Astrocyte (in vitro differentiated cells and primary cell): ENCODE measurements around the gene ZNF117. TPM values are rescaled to one million over a fixed set of nuclear protein-coding genes. Genes with fewer than 3 reads are reported as not detected.
"Not testable (repeated sequence)": the region's sequence is repeated elsewhere in the genome, so short reads cannot be mapped to it uniquely, and the experiment has no call there.

Experiments used
- DNase-seq: peaks from one replicate; pipeline ENCODE4 v3.0.0-alpha.2; 2010; ENCODE audit warnings: low read depth
- FAIRE-seq: peaks from 2 replicates; lab custom pipeline; 2011; peaks lifted over from hg19 to GRCh38; lab: Jason Lieb, UNC
- H2AFZ ChIP-seq: 2 replicates; pipeline ENCODE4 v1.6.0; 2012; ENCODE audit warnings: low read depth, low read length, inconsistent platforms
- H3K27ac ChIP-seq: 2 replicates; pipeline ENCODE4 v1.5.1; 2011; ENCODE audit warnings: low read depth, low read length, inconsistent platforms
- H3K27me3 ChIP-seq: 2 replicates; pipeline ENCODE4 v1.6.0; 2011; ENCODE audit warnings: low read length, inconsistent platforms; ENCODE audit not compliant: insufficient read depth
- H3K36me3 ChIP-seq: 2 replicates; pipeline ENCODE4 v1.5.1; 2011; ENCODE audit warnings: low read length, inconsistent platforms; ENCODE audit not compliant: insufficient read depth
- H3K4me1 ChIP-seq: 2 replicates; pipeline ENCODE4 v1.5.1; 2011; ENCODE audit warnings: low read length, inconsistent platforms; ENCODE audit not compliant: insufficient read depth
- H3K4me2 ChIP-seq: 2 replicates; pipeline ENCODE4 v1.6.0; 2012; ENCODE audit warnings: low read length, inconsistent platforms
- H3K4me3 ChIP-seq: 2 replicates; pipeline ENCODE4 v1.5.1; 2011; ENCODE audit warnings: low read depth, mild to moderate bottlenecking, low read length, inconsistent platforms; ENCODE audit not compliant: insufficient read depth
- H3K79me2 ChIP-seq: 2 replicates; pipeline ENCODE4 v1.6.0; 2012; ENCODE audit warnings: mild to moderate bottlenecking, low read length, inconsistent platforms; ENCODE audit not compliant: insufficient read depth
- H3K9ac ChIP-seq: 2 replicates; pipeline ENCODE4 v1.6.0; 2012; ENCODE audit warnings: mild to moderate bottlenecking, low read length, inconsistent platforms
- H3K9me3 ChIP-seq: 2 replicates; pipeline ENCODE4 v1.5.1; 2012; ENCODE audit warnings: low read depth, mild to moderate bottlenecking, low read length, inconsistent platforms; ENCODE audit not compliant: insufficient read depth
- H4K20me1 ChIP-seq: 2 replicates; pipeline ENCODE4 v1.6.0; 2012; ENCODE audit warnings: low read length, inconsistent platforms; ENCODE audit not compliant: insufficient read depth
- H3K27ac Mint-ChIP-seq: one replicate; pipeline ENCODE4 v1.8.0; 2021; ENCODE audit warnings: mild to moderate bottlenecking, mixed read lengths; ENCODE audit not compliant: unreplicated experiment
- H3K27me3 Mint-ChIP-seq: one replicate; pipeline ENCODE4 v1.8.0; 2021; ENCODE audit warnings: low read depth, mixed read lengths; ENCODE audit not compliant: unreplicated experiment
- H3K36me3 Mint-ChIP-seq: one replicate; pipeline ENCODE4 v1.8.0; 2021; ENCODE audit warnings: low read depth, mixed read lengths; ENCODE audit not compliant: unreplicated experiment
- H3K4me1 Mint-ChIP-seq: one replicate; pipeline ENCODE4 v1.8.0; 2021; ENCODE audit warnings: low read depth, mixed read lengths; ENCODE audit not compliant: unreplicated experiment
- H3K4me3 Mint-ChIP-seq: one replicate; pipeline ENCODE4 v1.8.0; 2021; ENCODE audit warnings: mild to moderate bottlenecking, moderate library complexity, mixed read lengths; ENCODE audit not compliant: unreplicated experiment
- H3K9me3 Mint-ChIP-seq: one replicate; pipeline ENCODE4 v1.8.0; 2021; ENCODE audit warnings: mild to moderate bottlenecking, mixed read lengths; ENCODE audit not compliant: unreplicated experiment
- EZH2 ChIP-seq: IDR thresholded peaks from 2 replicates; pipeline ENCODE4 v1.6.1; 2012; ENCODE audit warnings: mild to moderate bottlenecking, low read length, inconsistent platforms; ENCODE audit not compliant: insufficient read depth
- total RNA-seq: library from RNA; stranded (reverse); gene quantifications from 2 replicates; pipeline ENCODE4 v1.2.1, GENCODE V29; 2021
- TF ChIP-seq, protein P1 (sequence below): IDR thresholded peaks from 2 replicates; pipeline ENCODE4 v1.5.1; 2011; ENCODE audit warnings: low read depth, mild to moderate bottlenecking, inconsistent platforms, low read length, moderate library complexity; ENCODE audit not compliant: insufficient read depth

ZNF117 gene
- total RNA-seq, 1 donor from 2014 or later = 10.2 TPM

GRCh38 chr7:64948774-64949173, 42.1 kb downstream of the ZNF117 start:
- not testable (repeated sequence) for H3K4me3 Mint-ChIP-seq, H3K79me2 ChIP-seq, FAIRE-seq, H3K4me1 ChIP-seq, H3K27ac Mint-ChIP-seq, H2AFZ ChIP-seq, H3K4me3 ChIP-seq, H3K36me3 Mint-ChIP-seq, H3K9me3 ChIP-seq, H3K9ac ChIP-seq, H3K36me3 ChIP-seq, H3K4me1 Mint-ChIP-seq, H3K27me3 ChIP-seq, DNase-seq, H4K20me1 ChIP-seq, H3K4me2 ChIP-seq, H3K9me3 Mint-ChIP-seq, H3K27ac ChIP-seq
- H3K27me3 Mint-ChIP-seq = peaks cover 53% of the 10 kb centered on the region

DNA sequence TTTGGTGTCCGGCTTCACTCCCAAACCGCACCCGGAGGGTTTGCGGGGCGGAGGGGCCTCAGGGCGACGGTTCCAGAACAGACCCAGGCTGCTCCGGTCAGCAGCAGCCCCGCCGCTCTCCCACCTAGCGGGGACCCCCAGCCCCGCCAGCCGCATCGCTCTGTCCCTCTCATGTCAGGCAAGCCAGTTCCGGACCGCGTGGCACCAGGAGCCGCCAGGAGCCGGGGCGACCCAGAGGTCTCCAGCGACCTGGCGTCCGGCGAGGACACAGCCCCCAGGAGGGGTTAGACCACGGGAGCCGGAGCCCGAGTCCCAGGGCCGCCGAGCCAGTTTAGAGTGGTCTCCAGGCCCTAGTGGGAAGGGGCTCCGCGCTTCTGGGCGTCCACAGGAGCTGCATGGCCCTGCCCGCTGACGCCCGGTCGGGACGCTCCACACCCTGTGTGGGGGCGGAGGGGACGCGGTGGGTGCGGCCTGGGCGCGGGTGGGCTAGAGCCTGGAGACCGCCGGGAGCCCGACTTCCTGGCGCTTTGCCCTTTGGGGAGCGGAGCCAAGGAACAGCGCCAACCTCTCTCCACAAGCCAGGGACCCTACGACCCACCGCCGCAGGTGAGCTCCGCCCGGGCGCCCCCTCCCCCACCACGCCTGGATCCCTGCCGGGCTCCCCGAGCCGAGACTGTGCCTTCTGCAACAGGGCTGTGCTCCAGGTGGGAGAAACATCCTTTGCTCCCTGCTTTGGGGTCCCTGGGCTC, 43.4 kb downstream of the ZNF117 start:
- Histone ChIP-seq H3K36me3 (no peaks in the 10 kb centered on the region), H3K4me2 (peak overlapping the region; percentile 76), H2AFZ (peak overlapping the region; percentile 69), H3K4me1 (no peaks in the 10 kb centered on the region), H3K4me3 (peak overlapping the region; percentile 28), H4K20me1 (no peaks in the 10 kb centered on the region), H3K9ac (peak overlapping the region; percentile 6), H3K79me2 (no peaks in the 10 kb centered on the region), H3K27me3 (peaks cover 9% of the 10 kb centered on the region), H3K27ac (no peak overlapping the region), H3K9me3 (peaks cover under 1% of the 10 kb centered on the region)
- Mint-ChIP-seq H3K4me1 (peaks cover 3% of the 10 kb centered on the region), H3K4me3 (no peak overlapping the region), H3K36me3 (no peaks in the 10 kb centered on the region), H3K27ac (no peak overlapping the region), H3K9me3 (peaks cover 6% of the 10 kb centered on the region), H3K27me3 (peaks cover 53% of the 10 kb centered on the region)
- no peak for DNase-seq
- TF ChIP-seq EZH2 = peak; percentile 90
- TF ChIP-seq, protein P1, sequence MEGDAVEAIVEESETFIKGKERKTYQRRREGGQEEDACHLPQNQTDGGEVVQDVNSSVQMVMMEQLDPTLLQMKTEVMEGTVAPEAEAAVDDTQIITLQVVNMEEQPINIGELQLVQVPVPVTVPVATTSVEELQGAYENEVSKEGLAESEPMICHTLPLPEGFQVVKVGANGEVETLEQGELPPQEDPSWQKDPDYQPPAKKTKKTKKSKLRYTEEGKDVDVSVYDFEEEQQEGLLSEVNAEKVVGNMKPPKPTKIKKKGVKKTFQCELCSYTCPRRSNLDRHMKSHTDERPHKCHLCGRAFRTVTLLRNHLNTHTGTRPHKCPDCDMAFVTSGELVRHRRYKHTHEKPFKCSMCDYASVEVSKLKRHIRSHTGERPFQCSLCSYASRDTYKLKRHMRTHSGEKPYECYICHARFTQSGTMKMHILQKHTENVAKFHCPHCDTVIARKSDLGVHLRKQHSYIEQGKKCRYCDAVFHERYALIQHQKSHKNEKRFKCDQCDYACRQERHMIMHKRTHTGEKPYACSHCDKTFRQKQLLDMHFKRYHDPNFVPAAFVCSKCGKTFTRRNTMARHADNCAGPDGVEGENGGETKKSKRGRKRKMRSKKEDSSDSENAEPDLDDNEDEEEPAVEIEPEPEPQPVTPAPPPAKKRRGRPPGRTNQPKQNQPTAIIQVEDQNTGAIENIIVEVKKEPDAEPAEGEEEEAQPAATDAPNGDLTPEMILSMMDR = no peak
- FAIRE-seq = no peak

GRCh38 chr7:64946772-64947171, 44.1 kb downstream of the ZNF117 start:
- no peak for TF ChIP-seq EZH2
- TF ChIP-seq, protein P1 = no peak
- H3K4me2 ChIP-seq = peak overlapping the region; percentile 76
- DNase-seq = no peak
- H2AFZ ChIP-seq = no peak overlapping the region
- H3K4me1 Mint-ChIP-seq = peaks cover 3% of the 10 kb centered on the region
- H3K4me1 ChIP-seq = no peaks in the 10 kb centered on the region
- H3K27ac ChIP-seq = no peak overlapping the region
- peaks cover 5% of the 10 kb centered on the region for H3K9me3 ChIP-seq
- H3K36me3 ChIP-seq = no peaks in the 10 kb centered on the region
- H3K79me2 ChIP-seq = no peaks in the 10 kb centered on the region
- no peak overlapping the region for H3K4me3 ChIP-seq
- peaks cover 6% of the 10 kb centered on the region for H3K9me3 Mint-ChIP-seq
- FAIRE-seq = no peak
- no peak overlapping the region for H3K9ac ChIP-seq
- no peaks in the 10 kb centered on the region for H4K20me1 ChIP-seq
- H3K27ac Mint-ChIP-seq = no peak overlapping the region
- H3K36me3 Mint-ChIP-seq = no peaks in the 10 kb centered on the region
- peaks cover 9% of the 10 kb centered on the region for H3K27me3 ChIP-seq
- H3K4me3 Mint-ChIP-seq = no peak overlapping the region
- peaks cover 53% of the 10 kb centered on the region for H3K27me3 Mint-ChIP-seq
